Cerebellar nuclear complex (tissue), 1 donor: ENCODE measurements around the gene TBC1D8.

ENCODE experiments used
- DNase-seq, 2 experiments: peaks; one replicate each; lab custom pipeline; 2025; lab: John Stamatoyannopoulos, UW

The TBC1D8 gene

DNA sequence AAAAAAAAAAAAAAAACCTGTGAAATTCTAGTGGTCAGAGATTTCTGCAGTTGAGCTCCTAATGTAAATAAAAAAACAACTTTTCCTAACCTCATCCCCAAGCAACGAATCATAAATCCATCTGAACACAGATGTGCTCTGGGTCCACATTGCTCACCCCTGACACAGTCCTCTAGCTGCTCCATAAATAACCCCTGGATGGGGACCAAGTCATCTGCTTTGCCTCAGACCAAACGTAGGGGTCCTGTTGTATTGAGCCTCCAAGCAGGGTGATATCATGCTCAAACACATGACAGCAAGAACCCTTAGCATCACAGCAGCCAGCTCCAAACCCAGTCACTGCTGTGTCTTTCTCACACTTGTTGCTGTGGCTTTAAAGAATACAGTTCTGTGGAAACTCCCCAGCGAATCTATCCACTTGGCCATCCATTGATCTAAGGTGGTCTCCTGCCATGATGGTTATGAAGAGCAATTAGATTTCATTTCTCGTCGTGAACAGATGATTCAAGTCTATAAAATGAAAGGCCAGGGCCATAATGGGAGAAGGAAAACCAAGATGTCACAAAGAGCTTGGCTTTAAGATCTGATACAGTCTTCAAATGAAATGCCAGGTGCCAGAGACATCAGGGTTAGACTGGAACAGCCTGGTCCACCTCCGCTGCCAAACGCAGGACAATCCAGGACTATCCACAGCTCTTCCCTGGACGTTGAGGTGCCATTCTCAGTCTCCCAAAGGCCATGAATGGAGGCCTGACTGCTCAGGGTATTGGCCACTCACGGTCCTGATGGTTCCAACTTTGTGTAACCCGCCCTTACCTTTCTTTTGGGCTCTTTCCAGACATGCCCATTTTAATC, 39.0 kb downstream of the TBC1D8 start:
- DNase-seq: no peak

DNA sequence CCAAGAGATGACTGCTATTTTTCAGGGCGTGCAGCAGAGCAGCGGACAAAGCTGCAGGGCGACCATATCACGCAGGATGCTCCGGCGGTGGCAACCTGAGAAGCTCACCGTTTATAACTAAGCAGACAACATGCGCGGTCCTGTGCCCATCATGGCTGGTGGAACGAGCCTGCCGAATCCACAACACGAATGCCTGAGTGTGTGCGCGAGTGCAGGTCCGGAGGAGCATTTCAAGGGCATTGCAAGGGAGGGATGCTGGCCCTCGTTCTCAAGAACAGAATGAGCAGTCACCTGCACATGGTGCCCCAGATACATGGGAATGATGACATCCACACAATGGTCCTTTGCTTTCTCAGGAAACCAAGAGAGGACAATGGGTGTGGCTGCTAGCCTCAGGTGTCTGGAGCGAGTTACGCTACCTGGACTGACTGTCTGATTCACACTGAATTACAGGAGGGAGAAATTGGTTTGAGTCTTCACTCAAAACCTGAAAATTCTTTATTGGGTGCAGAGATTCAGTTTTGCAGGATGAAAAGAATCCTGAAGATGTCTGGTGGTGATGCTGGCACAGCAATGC, 39.8 kb downstream of the TBC1D8 start:
- no peak for DNase-seq

DNA sequence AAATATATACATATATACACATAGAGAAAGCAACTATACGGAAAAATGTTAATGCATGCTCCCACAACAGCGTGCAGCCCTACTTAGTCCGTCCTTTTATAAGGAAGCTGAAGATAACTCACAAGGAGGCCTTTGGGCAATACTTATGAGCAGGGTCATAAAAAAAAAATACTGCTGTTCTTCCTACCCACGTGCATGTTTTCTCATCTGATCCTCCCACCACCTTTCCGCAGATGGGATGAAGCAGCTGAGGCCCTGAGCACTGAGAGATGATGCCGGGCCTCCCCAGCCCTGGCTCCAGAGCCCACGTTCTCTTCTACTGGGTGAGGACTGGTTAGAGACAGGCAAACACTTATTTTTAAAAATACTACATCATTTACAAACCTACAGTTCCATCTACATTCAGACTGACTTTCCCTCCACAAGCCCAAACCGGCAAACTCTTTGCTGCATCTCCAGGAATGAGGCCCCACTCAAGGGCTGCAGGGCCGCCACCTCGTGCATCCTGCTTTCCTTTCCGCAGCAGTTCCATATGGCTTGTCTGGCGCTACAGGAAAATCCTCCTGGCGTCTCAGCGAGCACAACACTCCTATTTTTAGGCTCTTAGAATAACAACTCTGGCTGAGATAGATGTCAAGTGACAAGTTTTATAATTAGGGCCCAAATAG, 41.6 kb downstream of the TBC1D8 start:
- peak in 1 of 2 experiments; percentile 45 for DNase-seq

DNA sequence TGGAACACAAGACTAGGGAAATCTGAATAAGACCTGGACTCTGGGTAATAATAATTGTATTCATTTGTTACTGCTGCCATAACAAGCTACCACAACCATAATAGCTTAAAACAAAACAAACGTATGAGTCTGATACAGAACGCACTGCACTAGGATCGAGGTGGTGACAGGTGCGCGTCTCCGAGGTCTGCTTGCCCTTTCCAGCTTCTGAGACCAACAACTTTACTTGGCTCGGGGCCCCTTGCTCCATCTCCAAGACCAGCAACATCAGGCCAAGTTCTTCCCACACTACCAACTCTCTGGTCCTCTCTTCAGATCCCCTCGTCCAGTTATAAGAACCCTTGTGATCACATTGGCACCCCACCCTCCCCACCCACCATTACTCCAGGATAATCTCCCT, 42.8 kb downstream of the TBC1D8 start:
- DNase-seq: no peak

DNA sequence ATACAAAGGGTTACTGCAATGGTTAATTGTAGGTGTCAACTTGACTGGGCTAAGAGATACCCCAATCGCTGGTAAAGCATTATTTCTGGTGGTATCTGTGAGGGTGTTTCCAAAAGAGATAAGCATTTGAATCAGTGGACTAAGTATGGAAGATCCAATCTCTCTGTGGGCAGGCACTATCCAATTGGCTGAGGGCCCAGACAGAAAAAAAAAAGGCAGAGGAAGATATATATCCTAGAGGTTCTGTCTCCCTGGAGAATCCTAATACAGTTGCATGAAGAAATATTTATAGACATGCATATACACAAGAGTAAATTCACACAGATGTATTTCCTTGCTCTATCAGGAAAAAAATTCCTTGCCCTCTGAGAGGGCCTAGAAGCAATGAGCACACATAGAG, 43.9 kb downstream of the TBC1D8 start:
- DNase-seq: no peak

DNA sequence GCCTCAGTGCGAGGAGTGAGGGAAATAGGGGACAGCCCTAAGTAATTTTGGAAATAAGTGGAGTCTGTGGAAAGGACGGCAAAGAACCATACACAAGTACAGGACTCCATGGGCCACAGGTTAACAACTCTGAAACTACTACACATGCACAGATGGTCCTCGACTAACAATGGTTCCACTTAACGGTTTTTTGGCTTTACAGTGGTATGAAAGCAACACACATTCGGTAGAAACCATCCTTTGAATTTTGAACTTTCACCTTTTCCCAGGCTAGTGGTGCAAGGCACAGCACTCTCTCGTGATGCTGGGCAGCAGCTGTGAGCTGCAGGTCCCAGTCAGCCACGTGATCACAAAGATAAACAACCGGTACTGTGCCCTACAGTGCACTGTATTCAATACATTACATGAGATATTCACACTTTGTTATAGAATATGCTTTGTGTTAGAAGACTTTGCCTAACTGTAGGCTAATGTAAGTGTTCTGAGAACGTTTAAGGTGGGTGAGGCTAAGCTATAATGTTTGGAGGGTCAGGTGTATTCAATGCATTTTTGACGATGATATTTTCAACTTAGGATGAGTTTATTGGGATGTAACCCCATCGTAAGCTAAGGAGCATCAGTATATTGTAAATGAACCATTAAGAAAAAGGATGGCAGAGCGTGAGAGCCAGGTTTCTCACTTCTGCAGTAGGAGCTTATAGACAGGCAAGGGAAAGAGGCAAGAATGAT, 44.6 kb downstream of the TBC1D8 start:
- no peak for DNase-seq

DNA sequence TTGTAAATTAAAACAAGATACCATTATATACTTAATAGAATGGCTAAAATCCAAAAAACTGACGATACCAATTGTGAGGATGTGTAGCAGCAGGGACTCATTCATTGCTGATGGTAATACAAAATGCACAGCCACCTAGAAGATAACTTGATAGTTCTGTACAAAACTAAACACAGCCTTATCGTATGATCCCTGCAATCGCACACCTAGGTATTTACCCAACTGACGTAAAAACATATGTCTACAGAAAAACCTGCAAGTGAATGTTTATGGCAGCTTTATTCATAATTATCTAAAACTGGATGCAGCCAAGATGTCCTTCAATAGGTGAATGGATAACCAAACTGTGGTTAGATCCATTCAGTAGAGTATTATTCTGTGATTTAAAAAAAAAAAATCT, 45.5 kb downstream of the TBC1D8 start:
- DNase-seq: no peak

DNA sequence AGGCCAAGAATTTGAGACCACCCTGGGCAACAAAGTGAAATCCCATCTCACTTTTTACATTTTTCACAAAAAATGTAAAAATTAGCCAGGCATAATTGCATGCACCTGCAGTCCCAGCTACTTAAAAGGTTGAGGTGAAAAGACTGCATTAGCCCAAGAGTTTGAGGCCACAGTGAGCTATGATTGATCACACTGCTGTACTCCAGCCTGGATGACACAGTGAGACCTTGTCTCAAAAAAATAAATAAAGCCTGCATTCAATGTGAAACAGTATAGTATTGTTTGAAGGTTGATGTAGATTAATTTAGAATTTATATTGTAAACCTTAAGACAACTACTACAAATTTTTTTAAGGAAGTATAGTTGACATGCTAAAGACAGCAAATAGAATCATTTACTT, 53.5 kb downstream of the TBC1D8 start:
- DNase-seq: no peak

DNA sequence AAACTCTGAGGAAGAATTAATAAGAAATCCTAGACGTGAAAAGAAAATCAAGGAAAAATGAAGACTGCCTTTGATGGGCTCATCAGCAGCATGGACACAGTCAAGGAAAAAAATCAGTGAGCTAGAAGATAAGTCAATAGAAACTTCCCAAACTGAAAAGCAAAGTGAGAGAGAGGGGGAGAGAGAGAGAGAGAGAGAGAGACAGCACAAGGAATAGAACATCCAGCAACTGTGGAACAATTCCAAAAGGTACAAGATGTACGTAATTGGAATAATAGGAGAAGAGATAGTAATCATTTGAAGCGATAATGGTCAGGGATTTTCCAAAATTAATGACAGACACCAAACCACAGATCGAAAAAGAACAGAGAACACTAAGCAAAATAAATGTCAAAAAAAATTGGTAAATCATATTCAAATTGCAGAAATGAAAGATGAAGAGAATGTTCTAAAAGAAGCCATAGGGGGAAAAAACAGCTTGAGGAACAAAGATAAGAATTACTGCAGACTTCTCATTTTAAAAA, 54.5 kb downstream of the TBC1D8 start:
- DNase-seq: no peak

DNA sequence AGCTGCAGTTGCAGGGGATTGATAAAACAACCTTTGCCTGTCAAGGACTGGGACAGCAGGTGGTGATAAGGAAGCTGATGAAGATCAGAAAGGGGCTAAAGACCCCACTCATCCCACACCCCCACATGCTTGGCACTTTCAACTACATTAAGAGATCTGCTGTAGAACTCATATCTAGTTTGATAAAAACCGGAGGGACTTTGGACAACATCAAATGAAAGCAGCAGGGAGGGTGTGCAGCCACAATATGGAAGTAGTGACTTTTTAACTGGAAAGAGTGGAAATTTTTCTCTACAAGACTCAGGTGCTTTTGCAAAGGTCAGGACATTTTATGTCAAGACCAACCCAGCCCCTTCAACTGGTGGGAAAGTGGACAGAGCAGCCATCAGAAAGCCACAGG, 56.8 kb downstream of the TBC1D8 start:
- DNase-seq: no peak

DNA sequence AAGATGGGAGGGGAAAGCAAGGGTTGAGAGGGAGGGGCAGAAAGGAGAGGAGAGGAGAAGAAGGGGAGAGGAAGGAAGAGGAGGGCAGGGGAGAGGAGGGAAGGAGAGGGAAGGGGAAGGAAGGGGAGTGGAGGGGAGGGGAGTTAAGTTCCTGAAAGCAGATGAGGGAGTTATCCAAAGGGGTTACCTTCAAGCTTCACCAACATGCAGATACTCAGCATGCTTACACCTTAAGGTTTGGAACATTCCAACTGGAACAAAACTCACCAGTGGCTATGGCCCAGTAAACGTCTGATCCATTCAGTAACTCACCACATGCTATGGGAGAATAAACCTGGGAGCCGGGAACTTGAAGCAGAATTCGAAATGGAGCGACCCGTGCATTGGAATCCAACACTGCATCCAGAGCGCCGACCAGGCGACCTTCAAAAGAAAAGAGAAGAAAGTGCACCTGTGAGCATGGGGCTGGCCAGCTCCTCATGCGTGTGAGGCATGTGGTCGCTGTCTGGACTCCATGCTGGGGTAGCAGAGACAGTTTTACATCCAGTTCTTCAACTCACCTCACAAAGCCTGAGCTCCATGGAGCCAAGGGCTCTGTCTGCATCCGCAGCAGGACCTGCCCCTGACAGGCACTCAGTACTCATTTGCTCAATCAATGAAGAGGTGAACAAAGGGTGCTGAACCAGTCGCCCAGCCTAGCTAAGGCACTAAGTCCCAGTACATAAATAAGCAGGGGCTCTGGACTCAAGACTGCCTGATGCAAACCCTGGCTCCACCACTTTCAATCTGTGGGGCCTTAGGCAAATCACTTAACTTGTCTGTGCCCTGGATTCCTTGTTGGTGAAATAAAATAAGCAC, 61.0 kb downstream of the TBC1D8 start:
- DNase-seq: no peak

DNA sequence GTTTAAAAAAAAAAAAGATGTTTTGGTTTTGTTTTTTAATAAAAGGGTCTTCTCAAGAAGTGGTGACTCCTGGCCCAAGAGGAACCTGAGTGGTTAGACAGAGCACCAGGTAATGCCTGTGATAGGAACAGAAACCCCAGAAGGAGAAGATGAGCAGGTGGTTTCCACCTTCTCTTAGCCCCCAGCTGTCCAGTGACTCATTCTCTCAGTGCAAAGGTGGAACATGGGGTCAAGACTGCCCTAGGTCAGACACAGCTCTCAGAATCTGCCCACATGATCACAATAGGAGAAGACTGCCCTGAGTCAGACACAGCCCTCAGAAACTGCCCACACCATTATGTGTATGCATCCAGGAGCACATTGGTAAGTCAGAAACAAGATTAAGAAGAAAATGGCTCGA, 61.8 kb downstream of the TBC1D8 start:
- DNase-seq: no peak

DNA sequence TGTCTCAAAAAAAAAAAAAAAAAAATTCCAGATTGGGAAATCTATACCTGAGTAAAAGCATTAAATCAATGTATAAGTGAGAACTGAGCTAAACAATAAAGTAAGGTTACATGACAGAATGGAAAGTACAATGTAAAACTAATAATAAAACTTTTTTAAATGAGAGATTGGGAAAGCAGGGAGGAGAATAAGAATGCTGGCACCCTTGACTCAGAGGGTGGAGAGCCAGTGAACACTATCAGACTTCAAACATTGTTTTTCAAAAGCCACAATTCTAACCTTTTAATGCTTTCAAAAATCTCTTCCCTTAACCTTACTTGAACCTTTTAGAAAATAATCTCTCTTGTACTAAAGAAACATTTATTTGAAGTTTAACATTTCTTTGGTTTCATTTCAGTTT, 63.5 kb downstream of the TBC1D8 start:
- DNase-seq: no peak

DNA sequence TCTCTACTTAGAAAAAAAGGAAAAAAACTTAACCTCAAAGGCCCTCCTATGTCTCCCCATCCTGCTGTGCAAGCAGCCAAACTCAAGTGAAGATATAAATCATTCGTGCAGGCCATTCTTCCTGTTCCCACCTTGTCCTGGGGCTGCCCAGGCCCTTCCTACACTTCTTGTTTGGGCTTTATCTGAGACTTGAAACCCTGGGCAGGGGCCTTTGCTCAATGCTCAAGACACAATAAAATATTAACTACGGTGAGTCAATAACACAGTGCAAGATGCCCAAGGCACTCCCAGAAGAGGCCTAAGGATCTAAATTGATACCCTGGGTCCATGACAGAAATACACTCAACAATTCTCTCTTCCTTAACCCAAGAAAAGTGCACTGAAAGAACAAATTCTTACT, 67.6 kb downstream of the TBC1D8 start:
- no peak for DNase-seq

DNA sequence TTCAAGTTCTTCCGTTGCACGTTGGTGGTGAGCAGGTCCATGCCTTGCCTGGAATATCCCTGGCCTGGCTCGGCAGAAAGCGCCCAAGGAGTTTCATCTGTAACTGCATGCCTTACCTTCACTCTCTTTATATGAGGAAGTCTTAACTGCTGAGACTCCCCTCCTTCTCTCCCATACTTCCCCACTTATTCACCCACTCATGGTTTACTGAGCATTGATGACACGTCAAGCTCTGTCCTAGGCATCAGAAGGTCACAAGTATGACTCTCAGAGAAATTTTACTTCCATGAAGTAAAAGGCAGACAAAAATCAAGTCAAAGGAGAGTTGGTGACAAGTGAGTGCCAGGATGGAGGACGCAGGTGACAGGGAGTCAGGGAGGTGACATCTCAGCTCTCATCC, 68.2 kb downstream of the TBC1D8 start:
- DNase-seq: no peak

DNA sequence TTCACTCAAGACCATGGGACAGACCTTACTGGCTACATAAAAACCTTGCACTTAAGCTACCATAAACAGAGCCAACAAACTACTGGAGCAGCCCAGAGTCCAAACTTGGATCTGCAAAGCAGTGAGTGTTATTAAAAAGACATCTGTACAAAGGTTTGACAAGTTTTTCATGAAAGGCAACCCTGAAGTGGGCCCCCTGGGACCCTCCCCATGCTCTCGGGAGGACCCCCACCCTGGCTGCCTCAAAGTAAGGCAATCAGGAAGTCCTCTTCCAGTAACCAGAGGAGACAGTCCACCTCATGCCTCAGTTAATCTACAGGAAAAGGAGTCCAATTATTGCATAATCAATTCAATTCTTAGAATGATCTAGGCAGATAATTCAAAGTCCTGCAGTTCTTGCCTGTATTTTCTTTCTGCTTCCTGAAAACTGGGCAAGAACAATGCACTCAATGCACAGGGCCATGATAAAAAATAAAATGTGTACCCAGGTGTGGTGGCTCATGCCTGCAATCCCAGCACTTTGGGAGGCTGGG, 69.7 kb downstream of the TBC1D8 start:
- DNase-seq: no peak

DNA sequence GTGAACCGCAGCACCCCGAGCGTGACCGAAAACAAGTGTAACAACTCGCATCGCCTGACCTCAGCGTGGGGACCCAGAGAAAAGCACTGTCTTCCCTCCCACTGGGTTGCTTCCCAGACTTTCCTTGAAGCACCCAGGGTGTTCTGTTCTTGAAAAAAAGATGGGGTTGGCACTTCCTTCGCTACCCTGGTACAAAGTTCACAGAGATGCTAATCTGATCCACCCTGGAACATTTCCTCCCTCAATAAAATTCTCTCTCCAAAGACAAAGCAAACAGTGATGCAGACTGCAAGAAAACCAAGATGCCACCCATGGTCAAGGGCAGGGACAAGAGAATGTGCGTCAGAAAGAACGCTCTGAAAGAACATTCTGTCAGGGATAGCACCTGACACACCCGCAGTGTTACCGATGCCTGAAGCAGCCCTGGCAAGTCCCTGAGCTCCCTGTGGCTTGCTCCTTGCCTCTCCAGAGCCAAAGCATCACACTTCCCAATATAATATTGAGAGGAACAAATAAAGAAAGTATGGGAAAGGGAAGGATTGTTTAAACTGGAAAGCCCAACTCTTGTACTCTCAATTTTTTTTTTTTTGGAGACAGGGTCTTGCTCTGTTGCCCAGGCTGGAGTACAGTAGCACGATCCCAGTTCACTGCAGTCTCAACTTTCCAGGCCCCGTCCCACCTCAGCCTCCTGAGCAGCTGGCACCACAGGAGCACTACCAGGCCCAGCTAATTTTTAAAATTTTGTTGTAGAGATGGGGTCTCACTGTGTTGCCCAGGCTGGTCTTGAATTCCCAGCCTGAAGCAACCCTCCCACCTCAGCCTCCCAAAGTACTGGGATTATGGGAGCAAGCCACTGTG, 70.7 kb downstream of the TBC1D8 start:
- DNase-seq: no peak

DNA sequence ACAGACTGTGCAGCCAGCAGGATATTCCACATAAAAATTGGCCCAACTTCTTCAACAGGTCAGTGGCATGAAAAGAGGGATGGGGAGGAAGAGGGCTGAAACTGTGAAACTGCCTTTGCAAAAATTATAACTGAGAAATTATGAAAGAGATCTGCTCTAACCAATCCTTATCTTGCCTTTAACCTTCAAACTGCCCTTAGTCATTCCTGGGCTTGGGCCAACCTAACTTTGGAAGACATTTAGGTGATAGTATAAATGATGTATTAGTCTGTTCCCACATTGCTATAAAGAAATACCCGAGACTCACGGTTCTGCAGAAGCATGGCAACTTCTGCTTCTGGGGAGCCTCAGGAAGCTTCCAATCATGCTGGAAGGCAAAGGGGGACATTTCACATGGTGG, 74.6 kb downstream of the TBC1D8 start:
- DNase-seq: no peak

DNA sequence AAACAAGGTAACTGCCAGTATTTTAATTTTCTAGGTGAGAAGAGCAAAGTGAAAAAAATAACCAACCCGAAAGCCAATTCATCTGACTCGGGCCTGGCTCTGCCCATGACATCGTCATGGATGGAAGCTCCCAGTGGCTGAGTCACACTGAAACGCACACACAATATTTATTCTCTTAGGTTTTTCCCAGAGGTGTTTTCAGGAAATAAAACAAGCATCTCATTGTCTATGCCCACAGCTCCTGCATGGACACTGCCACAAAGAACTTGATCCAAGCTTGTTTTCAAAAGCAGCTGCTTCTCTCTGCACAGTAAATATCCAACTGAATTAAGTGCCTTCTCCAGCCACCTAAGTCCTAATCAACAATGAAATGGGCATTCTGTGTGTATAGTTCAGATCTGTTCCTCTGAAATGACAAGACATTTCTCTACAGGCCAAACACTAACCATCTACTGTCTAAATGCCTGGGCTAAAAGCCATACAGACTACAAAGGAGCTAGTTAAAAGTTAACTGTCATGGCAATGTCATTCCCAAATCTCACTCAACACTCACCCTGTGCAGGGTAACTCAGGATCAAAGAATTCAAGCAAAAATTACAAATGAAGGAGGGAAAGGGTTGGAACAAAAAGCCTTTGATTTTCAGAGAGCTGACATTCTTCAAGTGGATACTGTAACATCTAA, 86.2 kb downstream of the TBC1D8 start:
- DNase-seq: no peak

DNA sequence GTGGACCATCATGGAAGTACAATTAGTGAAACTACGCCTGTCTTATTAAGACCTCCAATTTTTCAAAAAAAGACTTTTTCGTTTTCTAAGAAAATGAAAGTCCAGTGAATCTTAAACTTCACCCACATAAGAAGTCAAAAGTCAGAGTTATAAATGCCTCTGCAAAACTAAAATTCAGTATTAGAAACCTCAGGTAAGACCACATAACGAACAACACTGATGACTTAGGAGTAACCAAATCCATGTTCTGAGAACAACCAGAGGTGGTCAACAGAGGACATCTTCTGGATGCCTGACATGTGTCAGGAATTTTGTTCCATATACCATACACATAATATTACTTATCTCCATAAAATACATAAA, 86.7 kb downstream of the TBC1D8 start:
- DNase-seq: no peak
